OCI-LY3 (cell line): ENCODE data around the gene SRP9.

ENCODE experiments used
- H2AFZ ChIP-seq: fragments of 200-600, 300-600 bp; shearing (Covaris generic); 2 replicates; pipeline ENCODE4 v1.6.0; 2014; ENCODE audit warnings: antibody characterized with exemption, low read depth, low read length
- H3K27ac ChIP-seq: fragments of 200-600, 300-600 bp; sonication (generic); 2 replicates; pipeline ENCODE4 v1.5.1; 2014; ENCODE audit warnings: mild to moderate bottlenecking, low read length, moderate library complexity, mixed read lengths
- H3K27me3 ChIP-seq: fragments of 200-600, 300-600 bp; sonication (generic); 2 replicates; pipeline ENCODE4 v1.6.1; 2014; ENCODE audit warnings: low read depth, low read length, mixed read lengths
- H3K36me3 ChIP-seq: fragments of 200-600, 300-600 bp; sonication (generic); replicated peaks from 2 replicates; pipeline ENCODE3; 2014; ENCODE audit warnings: low read depth, low read length, mixed read lengths
- H3K4me1 ChIP-seq: fragments of 300-600, 200-600 bp; sonication (generic); 2 replicates; pipeline ENCODE4 v1.6.1; 2014; ENCODE audit warnings: low read length, mixed read lengths
- H3K4me2 ChIP-seq: fragments of 200-600, 300-600 bp; sonication (generic); 2 replicates; pipeline ENCODE4 v1.6.1; 2014; ENCODE audit warnings: low read length, mixed read lengths
- H3K4me3 ChIP-seq: fragments of 300-600, 200-600 bp; sonication (generic); 2 replicates; pipeline ENCODE4 v1.5.1; 2014; ENCODE audit warnings: antibody characterized with exemption, mild to moderate bottlenecking, low read length, moderate library complexity
- H3K79me2 ChIP-seq: fragments of 300-600, 200-600 bp; shearing (Covaris generic); 2 replicates; pipeline ENCODE4 v1.6.1; 2014; ENCODE audit warnings: mild to moderate bottlenecking, low read length, mixed read lengths
- H3K9ac ChIP-seq: fragments of 300-600, 200-600 bp; shearing (Covaris generic); 2 replicates; pipeline ENCODE4 v1.6.0; 2014; ENCODE audit warnings: mild to moderate bottlenecking, low read length, moderate library complexity
- H3K9me3 ChIP-seq: fragments of 200-600, 300-600 bp; shearing (Covaris generic); 2 replicates; pipeline ENCODE4 v1.6.1; 2014; ENCODE audit warnings: low read length, mixed read lengths; ENCODE audit not compliant: insufficient read depth
- H4K20me1 ChIP-seq: fragments of 200-600, 300-600 bp; sonication (generic); 2 replicates; pipeline ENCODE4 v1.6.1; 2016; ENCODE audit warnings: low read length, mixed read lengths; ENCODE audit not compliant: insufficient read depth
- CTCF ChIP-seq: fragments of 200-600, 300-600 bp; sonication (generic); IDR thresholded peaks from 2 replicates; pipeline ENCODE4 v1.5.1; 2014; ENCODE audit warnings: antibody characterized with exemption, low read length, low read depth
- EZH2phosphoT487 ChIP-seq: fragments of 200-600 bp; shearing (Covaris generic); IDR thresholded peaks from 2 replicates; pipeline ENCODE4 v1.6.1; 2018; ENCODE audit warnings: antibody characterized with exemption, mixed run types, low read depth

SRP9 gene

GRCh38 chr1:225750875-225751824, 26.5 kb upstream of the SRP9 start:
- H3K4me1 ChIP-seq = no peaks in the 10 kb centered on the region
- no peak overlapping the region for H3K4me3 ChIP-seq
- no peaks in the 10 kb centered on the region for H3K9me3 ChIP-seq
- H2AFZ ChIP-seq = no peak overlapping the region
- H3K36me3 ChIP-seq = no peaks in the 10 kb centered on the region
- H3K79me2 ChIP-seq = no peaks in the 10 kb centered on the region
- no peak overlapping the region for H3K9ac ChIP-seq
- H4K20me1 ChIP-seq = no peaks in the 10 kb centered on the region
- no peaks in the 10 kb centered on the region for H3K27me3 ChIP-seq
- H3K4me2 ChIP-seq = no peak overlapping the region
- no peak overlapping the region for H3K27ac ChIP-seq
- no peak for TF ChIP-seq EZH2phosphoT487

- Histone ChIP-seq H3K27ac (no peak overlapping the region), H3K79me2 (no peaks in the 10 kb centered on the region), H3K36me3 (no peaks in the 10 kb centered on the region), H3K9me3 (no peaks in the 10 kb centered on the region), H3K4me2 (no peak overlapping the region), H3K9ac (no peak overlapping the region), H3K4me3 (no peak overlapping the region), H4K20me1 (no peaks in the 10 kb centered on the region), H2AFZ (no peak overlapping the region), H3K4me1 (no peaks in the 10 kb centered on the region), H3K27me3 (no peaks in the 10 kb centered on the region)
- TF ChIP-seq CTCF = no peak
- no peak for TF ChIP-seq EZH2phosphoT487
Measured at GRCh38 chr1:225752245-225752644, 25.4 kb upstream of the SRP9 start.

GRCh38 chr1:225754940-225755641, 22.5 kb upstream of the SRP9 start:
- H3K4me2 ChIP-seq = no peak overlapping the region
- H3K4me1 ChIP-seq = no peaks in the 10 kb centered on the region
- H4K20me1 ChIP-seq = no peaks in the 10 kb centered on the region
- H3K9me3 ChIP-seq = no peaks in the 10 kb centered on the region
- TF ChIP-seq EZH2phosphoT487 = no peak
- no peak for TF ChIP-seq CTCF
- H3K4me3 ChIP-seq = no peak overlapping the region
- H3K27me3 ChIP-seq = 0 out of 2 replicates have a peak, but pooled peaks cover 3% of the 10 kb centered on the region
- no peaks in the 10 kb centered on the region for H3K36me3 ChIP-seq
- H2AFZ ChIP-seq = no peak overlapping the region
- H3K79me2 ChIP-seq = no peaks in the 10 kb centered on the region
- H3K9ac ChIP-seq = no peak overlapping the region
- no peak overlapping the region for H3K27ac ChIP-seq

- TF ChIP-seq EZH2phosphoT487 = no peak
- TF ChIP-seq CTCF = no peak
- Histone ChIP-seq H3K4me3 (no peak overlapping the region), H3K79me2 (no peaks in the 10 kb centered on the region), H3K9me3 (no peaks in the 10 kb centered on the region), H3K36me3 (no peaks in the 10 kb centered on the region), H3K27me3 (0 out of 2 replicates have a peak, but pooled peaks cover 3% of the 10 kb centered on the region), H3K4me1 (no peaks in the 10 kb centered on the region), H3K9ac (no peak overlapping the region), H3K4me2 (no peak overlapping the region), H3K27ac (no peak overlapping the region), H2AFZ (no peak overlapping the region), H4K20me1 (no peaks in the 10 kb centered on the region)
Measured at GRCh38 chr1:225755671-225756319, 21.8 kb upstream of the SRP9 start.
